Gastroesophageal sphincter (tissue), 3 donors: Measurements from ENCODE around the gene KRCC1.

Experiments used
- CTCF ChIP-seq, 4 experiments: fragments of 200-600 bp in 2 of 4; fragments of 450-650 bp in 2 of 4; sonication (generic) in 1 of 4; IDR thresholded peaks; one replicate each; pipeline ENCODE4 v1.5.1; 2017 to 2019; ENCODE audit warnings: antibody characterized with exemption in 4 of 4, mild to moderate bottlenecking in 2 of 4, moderate library complexity in 2 of 4
- EP300 ChIP-seq: sonication (generic); formaldehyde crosslinking; IDR thresholded peaks from one replicate; pipeline ENCODE4 v1.6.1; 2017; ENCODE audit warnings: antibody characterized with exemption, mild to moderate bottlenecking
- POLR2AphosphoS5 ChIP-seq: sonication (generic); formaldehyde crosslinking; IDR thresholded peaks from one replicate; pipeline ENCODE4 v1.6.1; 2017; ENCODE audit warnings: antibody characterized with exemption

GRCh38 chr2:88018909-88019308, 36.7 kb downstream of the KRCC1 start:
- TF ChIP-seq CTCF (IDR thresholded peaks at IDR 0.05) (no peak), EP300 (no peak), POLR2AphosphoS5 (no peak)
